Measurements from ENCODE around the gene IKBIP. TPM values are rescaled to one million over a fixed set of nuclear protein-coding genes. Genes with fewer than 3 reads are reported as not detected.

The IKBIP gene
- total and polyA plus RNA-seq, 9 of the 15 experiments (the other 6 are each of a cell fraction or from before 2014, with no cell fraction given): 3.3 to 19.5 (median 14.9) TPM

DNA sequence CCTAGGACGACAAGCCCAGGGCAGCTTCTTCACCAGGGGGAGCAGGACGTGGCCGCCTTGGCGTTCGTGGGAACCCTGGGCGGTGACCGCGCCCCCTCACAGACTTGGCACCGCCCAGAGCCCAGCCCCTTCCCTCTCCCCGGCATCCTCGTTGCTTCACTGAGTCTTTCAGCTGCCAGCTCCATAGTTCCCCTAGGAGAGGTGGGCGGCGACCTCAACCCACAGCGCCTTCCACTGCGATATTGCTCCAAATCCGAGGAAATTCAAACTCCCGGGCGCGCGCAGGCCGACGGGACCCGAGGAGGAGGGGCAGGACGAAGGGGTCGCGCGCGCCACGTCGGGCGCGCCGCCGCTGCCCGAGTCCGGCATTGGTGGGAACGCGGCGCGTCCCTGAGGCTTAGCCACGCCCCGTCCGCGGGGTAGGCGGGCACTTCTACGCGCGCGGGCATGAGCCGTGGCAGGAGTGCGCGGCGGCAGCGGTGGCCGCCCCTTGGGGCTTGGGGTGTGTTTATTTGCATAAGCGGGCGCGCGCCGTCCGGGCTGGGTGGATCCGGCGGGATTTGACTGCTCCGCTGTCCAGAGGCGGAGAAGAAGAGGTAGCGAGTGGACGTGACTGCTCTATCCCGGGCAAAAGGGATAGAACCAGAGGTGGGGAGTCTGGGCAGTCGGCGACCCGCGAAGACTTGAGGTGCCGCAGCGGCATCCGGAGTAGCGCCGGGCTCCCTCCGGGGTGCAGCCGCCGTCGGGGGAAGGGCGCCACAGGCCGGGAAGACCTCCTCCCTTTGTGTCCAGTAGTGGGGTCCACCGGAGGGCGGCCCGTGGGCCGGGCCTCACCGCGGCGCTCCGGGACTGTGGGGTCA lies at the start of gene IKBIP, which contains the start of gene APAF1 (continued):
- TF ChIP-seq NR3C1 (CRISPR knock-in tag; IDR thresholded peaks at IDR 0.05): no peak
- TF ChIP-seq ATF1 (CRISPR knock-in tag; IDR thresholded peaks at IDR 0.05): no peak; the same call in 1 of the 2 replicates
- TF ChIP-seq ATF1 (tag; IDR thresholded peaks at IDR 0.05): peak; percentile 63
- no peak for TF ChIP-seq U2AF2 (optimal IDR thresholded peaks at IDR 0.05; ENCODE audit: low read depth, low read length)
- no peak for TF ChIP-seq CBFA2T2 (conservative IDR thresholded peaks at IDR 0.05)
- TF ChIP-seq HNRNPK (IDR thresholded peaks at IDR 0.05; ENCODE audit: low read depth, low read length, poor library complexity, severe bottlenecking): no peak
- TF ChIP-seq PHF20 (IDR thresholded peaks at IDR 0.05; ENCODE audit: partially characterized antibody): no peak
- no peak for TF ChIP-seq XRCC4 (IDR thresholded peaks at IDR 0.05; ENCODE audit: extremely low read depth, insufficient read depth, insufficient read length)
- TF ChIP-seq, protein P1, sequence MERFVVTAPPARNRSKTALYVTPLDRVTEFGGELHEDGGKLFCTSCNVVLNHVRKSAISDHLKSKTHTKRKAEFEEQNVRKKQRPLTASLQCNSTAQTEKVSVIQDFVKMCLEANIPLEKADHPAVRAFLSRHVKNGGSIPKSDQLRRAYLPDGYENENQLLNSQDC (CRISPR knock-in tag; IDR thresholded peaks at IDR 0.05): no peak
- TF ChIP-seq RBM34 (IDR thresholded peaks at IDR 0.05; ENCODE audit: borderline replicate concordance, insufficient read depth, low read length): no peak
- TF ChIP-seq, protein P2, sequence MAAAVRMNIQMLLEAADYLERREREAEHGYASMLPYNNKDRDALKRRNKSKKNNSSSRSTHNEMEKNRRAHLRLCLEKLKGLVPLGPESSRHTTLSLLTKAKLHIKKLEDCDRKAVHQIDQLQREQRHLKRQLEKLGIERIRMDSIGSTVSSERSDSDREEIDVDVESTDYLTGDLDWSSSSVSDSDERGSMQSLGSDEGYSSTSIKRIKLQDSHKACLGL (CRISPR knock-in tag; IDR thresholded peaks at IDR 0.05; ENCODE audit: borderline replicate concordance, poor library complexity, severe bottlenecking): no peak
- 0 out of 2 replicates have a peak, but pooled peaks have one; percentile 6 for TF ChIP-seq MAFK (IDR thresholded peaks at IDR 0.05; ENCODE audit: low read length)
- TF ChIP-seq, protein P3, sequence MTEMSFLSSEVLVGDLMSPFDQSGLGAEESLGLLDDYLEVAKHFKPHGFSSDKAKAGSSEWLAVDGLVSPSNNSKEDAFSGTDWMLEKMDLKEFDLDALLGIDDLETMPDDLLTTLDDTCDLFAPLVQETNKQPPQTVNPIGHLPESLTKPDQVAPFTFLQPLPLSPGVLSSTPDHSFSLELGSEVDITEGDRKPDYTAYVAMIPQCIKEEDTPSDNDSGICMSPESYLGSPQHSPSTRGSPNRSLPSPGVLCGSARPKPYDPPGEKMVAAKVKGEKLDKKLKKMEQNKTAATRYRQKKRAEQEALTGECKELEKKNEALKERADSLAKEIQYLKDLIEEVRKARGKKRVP (CRISPR knock-in tag; IDR thresholded peaks at IDR 0.05): no peak
- no peak for TF ChIP-seq ZNF282 (CRISPR knock-in tag; IDR thresholded peaks at IDR 0.05)
- 0 out of 2 replicates have a peak, but pooled peaks have one; percentile 6 for TF ChIP-seq EP300 (IDR thresholded peaks at IDR 0.05; ENCODE audit: low read length)
- peak; percentile 59; the same call in 1 of the 2 replicates for TF ChIP-seq ZSCAN29 (IDR thresholded peaks at IDR 0.05)
- TF ChIP-seq, protein P4, sequence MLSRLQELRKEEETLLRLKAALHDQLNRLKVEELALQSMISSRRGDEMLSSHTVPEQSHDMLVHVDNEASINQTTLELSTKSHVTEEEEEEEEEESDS (CRISPR knock-in tag; IDR thresholded peaks at IDR 0.05): no peak
- peak in 1 of 2 experiments; percentile 6; a peak in 2 of 4 replicates for TF ChIP-seq RCOR1 (IDR thresholded peaks at IDR 0.05; ENCODE audit: borderline replicate concordance in 1 of 2, low read depth in 2 of 2, low read length in 2 of 2)
- TF ChIP-seq PYGO2 (tag; IDR thresholded peaks at IDR 0.05): no peak
- no peak for TF ChIP-seq SMARCA5 (IDR thresholded peaks at IDR 0.05)
- no peak for TF ChIP-seq ZNF699 (CRISPR knock-in tag; IDR thresholded peaks at IDR 0.05; ENCODE audit: insufficient replicate concordance)
- TF ChIP-seq SMARCE1 (IDR thresholded peaks at IDR 0.05): no peak
- TF ChIP-seq NFE2L1 (tag; IDR thresholded peaks at IDR 0.05; ENCODE audit: borderline replicate concordance, low read depth): no peak
- no peak for TF ChIP-seq HDAC2 (IDR thresholded peaks at IDR 0.05)
- TF ChIP-seq ZNF146 (CRISPR knock-in tag; IDR thresholded peaks at IDR 0.05; ENCODE audit: unreplicated experiment): no peak
- TF ChIP-seq SMARCA4 (IDR thresholded peaks at IDR 0.05): no peak; the same call in 1 of the 2 replicates

Measured in K562 (cell line).